K562 (cell line): ENCODE data around the gene CHMP2A. TPM values are rescaled to one million over a fixed set of nuclear protein-coding genes. Genes with fewer than 3 reads are reported as not detected.

Experiments
- CBFA2T2 ChIP-seq: fragments of 450-650 bp; conservative IDR thresholded peaks from 2 replicates; pipeline ENCODE4 v1.6.1; 2017; ENCODE audit warnings: mild to moderate bottlenecking
- CTBP1 ChIP-seq: fragments of 450-650 bp; IDR thresholded peaks from 2 replicates; pipeline ENCODE4 v1.6.1; 2016; ENCODE audit warnings: borderline replicate concordance
- DIDO1 ChIP-seq: fragments of 450-650 bp; IDR thresholded peaks from 2 replicates; pipeline ENCODE4 v1.6.1; 2016; ENCODE audit warnings: low read depth, missing biosample characterization, missing genetic modification characterization
- EP300 ChIP-seq: IDR thresholded peaks from 2 replicates; pipeline ENCODE4 v1.6.1; 2012; ENCODE audit warnings: low read length, improper control_type of control experiment
- HNRNPK ChIP-seq: fragments of 200-400 bp; formaldehyde crosslinking; IDR thresholded peaks from one replicate; pipeline ENCODE4 v1.6.1; 2018; ENCODE audit warnings: mild to moderate bottlenecking, low read depth, low read length; ENCODE audit not compliant: poor library complexity, severe bottlenecking
- IRF2 ChIP-seq: sonication (generic); formaldehyde crosslinking; IDR thresholded peaks from 2 replicates; pipeline ENCODE4 v1.8.1; 2022; ENCODE audit warnings: mild to moderate bottlenecking, missing genetic modification reagents
- LARP7 ChIP-seq: fragments of 450-650 bp; IDR thresholded peaks from 2 replicates; pipeline ENCODE4 v1.6.1; 2016
- LEF1 ChIP-seq: fragments of 450-650 bp; IDR thresholded peaks from 2 replicates; pipeline ENCODE4 v1.6.1; 2016; ENCODE audit warnings: mild to moderate bottlenecking
- MEF2D ChIP-seq: conservative IDR thresholded peaks from 2 replicates; pipeline ENCODE4 v1.6.1; 2016; ENCODE audit warnings: low read depth, missing genetic modification characterization, missing compliant biosample characterization
- MTA1 ChIP-seq: fragments of 450-650 bp; IDR thresholded peaks from 2 replicates; pipeline ENCODE4 v1.6.1; 2017; ENCODE audit warnings: borderline replicate concordance
- NR2C1 ChIP-seq, 2 experiments: fragments of 450-650 bp; IDR thresholded peaks; 2 replicates each; pipeline ENCODE4 v1.6.1; 2017; ENCODE audit warnings: mild to moderate bottlenecking in 2 of 2, antibody characterized with exemption in 1 of 2, inconsistent platforms in 1 of 2, missing compliant biosample characterization in 1 of 2, missing genetic modification characterization in 1 of 2
- POLR2AphosphoS2 ChIP-seq: IDR thresholded peaks from 2 replicates; pipeline ENCODE4 v1.6.1; 2012; ENCODE audit warnings: low read length, improper control_type of control experiment
- SAFB2 ChIP-seq: fragments of 200-400 bp; formaldehyde crosslinking; IDR thresholded peaks from 2 replicates; pipeline ENCODE4 v1.6.1; 2018; ENCODE audit warnings: borderline replicate concordance, low read length, low read depth, moderate library complexity; ENCODE audit not compliant: severe bottlenecking
- SLC30A9 ChIP-seq: fragments of 250-450 bp; sonication (Bioruptor Pico); IDR thresholded peaks from 2 replicates; pipeline ENCODE4 v1.8.0; 2022; ENCODE audit warnings: mild to moderate bottlenecking, moderate library complexity
- SMC3 ChIP-seq: conservative IDR thresholded peaks from 2 replicates; pipeline ENCODE4 v1.6.1; 2011; ENCODE audit warnings: low read depth, low read length, improper control_type of control experiment; ENCODE audit not compliant: insufficient read depth
- STAG1 ChIP-seq: sonication (generic); formaldehyde crosslinking; IDR thresholded peaks from 2 replicates; pipeline ENCODE4 v1.5.0; 2020; ENCODE audit warnings: missing genetic modification reagents, borderline replicate concordance
- TGIF2 ChIP-seq: sonication (generic); formaldehyde crosslinking; IDR thresholded peaks from 2 replicates; pipeline ENCODE4 v1.8.1; 2022; ENCODE audit warnings: mild to moderate bottlenecking, missing genetic modification reagents, moderate library complexity
- XRCC3 ChIP-seq: fragments of 450-650 bp; IDR thresholded peaks from 2 replicates; pipeline ENCODE4 v1.6.1; 2017; ENCODE audit warnings: mild to moderate bottlenecking, moderate library complexity
- ZFPM2 ChIP-seq: fragments of 250-450 bp; sonication (Bioruptor Pico); IDR thresholded peaks from 2 replicates; pipeline ENCODE4 v1.5.1; 2022; ENCODE audit warnings: mild to moderate bottlenecking
- ZFX ChIP-seq: sonication (generic); formaldehyde crosslinking; IDR thresholded peaks from 2 replicates; pipeline ENCODE4 v1.8.0; 2022; ENCODE audit warnings: mild to moderate bottlenecking, missing genetic modification reagents, moderate library complexity
- ZKSCAN1 ChIP-seq: fragments of 150-350 bp; IDR thresholded peaks from 2 replicates; pipeline ENCODE4 v1.6.1; 2016; ENCODE audit warnings: low read depth, low read length
- ZNF23 ChIP-seq: fragments of 250-450 bp; sonication (Bioruptor Pico); IDR thresholded peaks from 2 replicates; pipeline ENCODE4 v1.4.0; 2020; ENCODE audit warnings: mild to moderate bottlenecking
- ZNF282 ChIP-seq: sonication (generic); formaldehyde crosslinking; IDR thresholded peaks from 2 replicates; pipeline ENCODE4 v1.8.1; 2023; ENCODE audit warnings: missing genetic modification reagents
- ZNF3 ChIP-seq: fragments of 250-450 bp; sonication (Bioruptor Pico); IDR thresholded peaks from 2 replicates; pipeline ENCODE4 v1.5.0; 2021; ENCODE audit warnings: mild to moderate bottlenecking, moderate library complexity
- ZNF354B ChIP-seq: fragments of 250-450 bp; sonication (Bioruptor Pico); IDR thresholded peaks from 2 replicates; pipeline ENCODE4 v1.4.0; 2020
- ZNF398 ChIP-seq: fragments of 250-450 bp; sonication (Bioruptor Pico); IDR thresholded peaks from 2 replicates; pipeline ENCODE4 v1.8.0; 2021; ENCODE audit warnings: moderate library complexity, mild to moderate bottlenecking, inconsistent platforms
- ZNF507 ChIP-seq: conservative IDR thresholded peaks from 2 replicates; pipeline ENCODE4 v1.6.1; 2017; ENCODE audit warnings: missing genetic modification characterization, missing compliant biosample characterization
- polyA plus RNA-seq, 8 experiments: library from polyadenylated mRNA; depleted of rRNA in 4 of 8; stranded (reverse) in 5 of 8; unstranded in 3 of 8; fragments of >200 nt; fragmentation: Nextera tagmentation in 2 of 8; fragmentation: Illumina TruSeq in 1 of 8; extraction: Ambion mirVana in 2 of 8; extraction: Trizol in 1 of 8; gene quantifications; 2 replicates each; pipeline versions ENCODE4 v1.2.1 to v1.2.3, GENCODE V29; 2011 to 2014; ENCODE audit warnings: inconsistent platforms in 1 of 8, missing spikeins in 1 of 8
- total RNA-seq, 7 experiments: library from RNA; depleted of rRNA in 6 of 7; stranded (reverse); fragments of >200 nt in 6 of 7; fragmentation: Illumina TruSeq in 2 of 7; extraction: Trizol in 2 of 7; gene quantifications; 2 replicates each; pipeline versions ENCODE4 v1.2.1 to v1.2.3, GENCODE V29; 2011 to 2021; ENCODE audit warnings: low replicate concordance in 1 of 7

Gene CHMP2A
- total and polyA plus RNA-seq, 9 of the 15 experiments (the other 6 are each of a cell fraction or from before 2014, with no cell fraction given), result 57.6 to 159 (median 87.2) TPM

GRCh38 chr19:58581227-58582141, 26.6 kb upstream of the CHMP2A start (continued):
- no peak for TF ChIP-seq ZNF398 (CRISPR knock-in tag)
- TF ChIP-seq ZNF23, result no peak
- TF ChIP-seq EP300, result 0 out of 2 replicates have a peak, but pooled peaks have one; percentile 13
- no peak for TF ChIP-seq ZFPM2 (CRISPR knock-in tag)
- no peak for TF ChIP-seq CBFA2T2
- TF ChIP-seq NR2C1 (IDR thresholded peaks at IDR 0.05), result peak; percentile 67; the same call in 1 of the 2 replicates
- peak; percentile 41; the same call in 1 of the 2 replicates for TF ChIP-seq NR2C1 (tag; IDR thresholded peaks at IDR 0.05)
- no peak for TF ChIP-seq DIDO1 (tag)
- TF ChIP-seq SAFB2, result no peak
- peak; percentile 59; the same call in 1 of the 2 replicates for TF ChIP-seq STAG1 (CRISPR knock-in tag)
- no peak for TF ChIP-seq MTA1
- TF ChIP-seq TGIF2 (CRISPR knock-in tag), result no peak
- TF ChIP-seq LEF1, result peak; percentile 45; the same call in 1 of the 2 replicates
- TF ChIP-seq CTBP1, result peak; percentile 89
- TF ChIP-seq SLC30A9 (CRISPR knock-in tag), result no peak
- no peak for TF ChIP-seq ZNF282 (CRISPR knock-in tag)
- TF ChIP-seq IRF2 (CRISPR knock-in tag), result no peak
- TF ChIP-seq ZKSCAN1, result no peak
- TF ChIP-seq MEF2D, result 0 out of 2 replicates have a peak, but pooled peaks have one; percentile 19
- TF ChIP-seq XRCC3, result no peak
- no peak for TF ChIP-seq ZNF3 (CRISPR knock-in tag)
- TF ChIP-seq LARP7, result no peak
- peak; percentile 87 for TF ChIP-seq ZFX (CRISPR knock-in tag)
- TF ChIP-seq POLR2AphosphoS2, result no peak
- TF ChIP-seq ZNF507 (tag), result no peak
- TF ChIP-seq ZNF354B (CRISPR knock-in tag), result no peak
- no peak for TF ChIP-seq HNRNPK
- TF ChIP-seq SMC3, result peak; percentile 97
